Parathyroid adenoma (tissue), 2 donors: Measurements from ENCODE around the gene STRN.

Source experiments
- H2AFZ ChIP-seq: fragments of 300-600 bp; sonication (generic); one replicate; pipeline ENCODE4 v1.7.0; 2017; ENCODE audit warnings: antibody characterized with exemption, mild to moderate bottlenecking
- H3K27ac ChIP-seq: fragments of 300-600 bp; sonication (generic); one replicate; pipeline ENCODE4 v1.7.0; 2017
- H3K27me3 ChIP-seq: fragments of 300-600 bp; sonication (generic); one replicate; pipeline ENCODE4 v1.7.0; 2017; ENCODE audit warnings: low read length; ENCODE audit not compliant: control insufficient read depth, insufficient read depth
- H3K36me3 ChIP-seq: fragments of 300-600 bp; sonication (generic); one replicate; pipeline ENCODE4 v1.7.0; 2017; ENCODE audit warnings: low read length; ENCODE audit not compliant: control insufficient read depth, insufficient read depth
- H3K4me1 ChIP-seq: fragments of 300-600 bp; sonication (generic); one replicate; pipeline ENCODE4 v1.7.0; 2017; ENCODE audit warnings: control low read depth
- H3K4me2 ChIP-seq: fragments of 300-600 bp; sonication (generic); one replicate; pipeline ENCODE4 v1.7.0; 2017; ENCODE audit warnings: low read length
- H3K4me3 ChIP-seq: fragments of 300-600 bp; sonication (generic); one replicate; pipeline ENCODE4 v1.7.0; 2017; ENCODE audit warnings: low read depth, low read length
- H3K79me2 ChIP-seq: fragments of 300-600 bp; sonication (generic); one replicate; pipeline ENCODE4 v1.7.0; 2017; ENCODE audit warnings: control low read depth
- H3K9ac ChIP-seq: fragments of 300-600 bp; sonication (generic); one replicate; pipeline ENCODE4 v1.7.0; 2017; ENCODE audit warnings: mild to moderate bottlenecking
- H3K9me3 ChIP-seq: fragments of 300-600 bp; sonication (generic); one replicate; pipeline ENCODE4 v1.7.0; 2017; ENCODE audit warnings: low read length; ENCODE audit not compliant: control insufficient read depth
- TF ChIP-seq, protein P1 (sequence below): fragments of 300-600 bp; sonication (generic); IDR thresholded peaks from one replicate; pipeline ENCODE4 v1.7.0; 2017; ENCODE audit warnings: antibody characterized with exemption, mild to moderate bottlenecking
- donor health status: primary hyperparathyroidism.

Gene STRN

DNA sequence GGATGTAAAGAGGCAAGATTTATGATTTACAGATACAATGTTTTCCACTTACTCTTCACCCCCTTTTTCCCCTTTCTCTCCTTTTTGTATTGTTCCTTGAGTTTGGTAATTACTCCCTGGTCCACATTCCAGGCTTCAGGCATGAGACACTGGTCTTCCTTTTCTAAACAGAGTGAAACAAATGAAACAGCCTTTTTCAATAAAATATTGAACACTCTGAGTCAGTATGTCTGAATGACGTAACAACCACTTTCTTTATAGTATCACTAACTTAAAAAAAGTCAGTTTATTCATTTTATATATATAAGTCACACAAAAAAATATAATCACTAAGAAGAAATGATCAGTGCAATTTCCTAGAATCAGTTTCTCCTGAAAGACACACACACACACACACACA, 79.7 kb downstream of the STRN start:
- Histone ChIP-seq H3K4me3 (no peak overlapping the region), H3K27ac (no peak overlapping the region), H3K4me1 (no peaks in the 10 kb centered on the region), H3K79me2 (no peaks in the 10 kb centered on the region), H3K4me2 (no peak overlapping the region), H3K9me3 (no peaks in the 10 kb centered on the region), H3K27me3 (no peaks in the 10 kb centered on the region), H3K9ac (no peak overlapping the region), H2AFZ (no peak overlapping the region), H3K36me3 (no peaks in the 10 kb centered on the region)
- TF ChIP-seq, protein P1, sequence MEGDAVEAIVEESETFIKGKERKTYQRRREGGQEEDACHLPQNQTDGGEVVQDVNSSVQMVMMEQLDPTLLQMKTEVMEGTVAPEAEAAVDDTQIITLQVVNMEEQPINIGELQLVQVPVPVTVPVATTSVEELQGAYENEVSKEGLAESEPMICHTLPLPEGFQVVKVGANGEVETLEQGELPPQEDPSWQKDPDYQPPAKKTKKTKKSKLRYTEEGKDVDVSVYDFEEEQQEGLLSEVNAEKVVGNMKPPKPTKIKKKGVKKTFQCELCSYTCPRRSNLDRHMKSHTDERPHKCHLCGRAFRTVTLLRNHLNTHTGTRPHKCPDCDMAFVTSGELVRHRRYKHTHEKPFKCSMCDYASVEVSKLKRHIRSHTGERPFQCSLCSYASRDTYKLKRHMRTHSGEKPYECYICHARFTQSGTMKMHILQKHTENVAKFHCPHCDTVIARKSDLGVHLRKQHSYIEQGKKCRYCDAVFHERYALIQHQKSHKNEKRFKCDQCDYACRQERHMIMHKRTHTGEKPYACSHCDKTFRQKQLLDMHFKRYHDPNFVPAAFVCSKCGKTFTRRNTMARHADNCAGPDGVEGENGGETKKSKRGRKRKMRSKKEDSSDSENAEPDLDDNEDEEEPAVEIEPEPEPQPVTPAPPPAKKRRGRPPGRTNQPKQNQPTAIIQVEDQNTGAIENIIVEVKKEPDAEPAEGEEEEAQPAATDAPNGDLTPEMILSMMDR: no peak

DNA sequence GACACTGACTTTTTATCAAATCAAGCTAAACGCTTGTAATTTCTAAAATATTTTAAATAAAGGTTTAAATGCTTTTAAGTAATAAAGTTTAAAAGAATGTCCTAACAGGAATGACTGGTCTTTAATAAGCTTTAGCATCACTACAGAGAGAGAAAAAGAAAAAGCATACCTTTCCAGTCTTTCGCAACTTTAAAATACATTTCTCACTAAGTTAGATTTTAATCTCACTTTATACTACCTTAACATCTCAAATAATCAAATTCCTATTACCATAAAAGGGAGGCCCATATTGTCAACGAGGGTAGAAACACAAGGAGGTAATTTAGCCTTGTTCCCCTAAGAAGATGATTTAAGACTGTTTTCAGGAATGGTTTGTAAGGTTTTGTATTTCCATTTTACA, 80.7 kb downstream of the STRN start:
- H3K79me2 ChIP-seq: no peaks in the 10 kb centered on the region
- H3K27ac ChIP-seq: no peak overlapping the region
- no peak overlapping the region for H3K4me2 ChIP-seq
- no peaks in the 10 kb centered on the region for H3K9me3 ChIP-seq
- H3K27me3 ChIP-seq: no peaks in the 10 kb centered on the region
- H3K4me3 ChIP-seq: no peak overlapping the region
- TF ChIP-seq, protein P1: no peak
- H3K36me3 ChIP-seq: no peaks in the 10 kb centered on the region
- no peak overlapping the region for H2AFZ ChIP-seq
- no peak overlapping the region for H3K9ac ChIP-seq
- H3K4me1 ChIP-seq: no peaks in the 10 kb centered on the region

DNA sequence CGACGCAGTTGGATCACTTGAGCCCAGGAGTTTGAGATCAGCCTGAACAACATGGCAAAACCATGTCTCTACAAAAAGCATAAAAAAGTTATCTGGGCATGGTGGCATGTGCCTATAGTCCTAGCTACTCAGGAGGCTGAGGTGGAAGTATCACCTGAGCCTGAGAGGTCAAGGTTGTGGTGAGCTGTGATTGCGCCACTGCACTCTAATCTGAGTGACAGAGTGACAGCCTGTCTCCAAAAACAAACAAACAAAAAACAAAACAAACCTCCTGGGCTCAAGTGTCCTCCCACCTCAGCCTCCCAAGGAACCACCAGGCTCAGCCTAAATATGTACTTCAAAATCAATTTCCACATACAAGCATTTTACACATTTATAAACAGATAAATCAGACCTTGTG, 83.8 kb downstream of the STRN start:
- no peaks in the 10 kb centered on the region for H3K4me1 ChIP-seq
- H3K4me3 ChIP-seq: no peak overlapping the region
- H3K9ac ChIP-seq: no peak overlapping the region
- H3K9me3 ChIP-seq: no peaks in the 10 kb centered on the region
- H3K4me2 ChIP-seq: no peak overlapping the region
- H3K27me3 ChIP-seq: no peaks in the 10 kb centered on the region
- no peak overlapping the region for H2AFZ ChIP-seq
- TF ChIP-seq, protein P1: no peak
- H3K36me3 ChIP-seq: no peaks in the 10 kb centered on the region
- no peaks in the 10 kb centered on the region for H3K79me2 ChIP-seq
- H3K27ac ChIP-seq: no peak overlapping the region

DNA sequence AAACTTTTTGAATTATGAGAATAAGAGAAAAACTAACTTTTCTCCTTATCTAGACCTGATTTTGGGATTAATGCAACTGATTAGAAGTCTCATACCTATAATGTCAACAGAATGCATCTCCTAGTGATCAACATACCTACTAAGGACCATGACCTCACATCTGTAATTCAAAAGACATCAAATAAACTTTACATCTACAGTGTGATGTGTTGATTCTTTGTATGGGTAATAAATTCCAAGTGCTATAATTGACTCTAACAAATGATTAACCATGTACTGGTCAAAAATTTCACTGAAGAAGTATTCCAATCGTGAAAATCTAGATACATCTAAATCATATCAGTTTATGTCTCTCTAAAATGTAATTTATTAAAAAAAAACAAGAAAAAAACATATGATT, 84.5 kb downstream of the STRN start:
- Histone ChIP-seq H3K9me3 (no peaks in the 10 kb centered on the region), H3K4me1 (no peaks in the 10 kb centered on the region), H3K36me3 (no peaks in the 10 kb centered on the region), H3K27me3 (no peaks in the 10 kb centered on the region), H3K4me3 (no peak overlapping the region), H3K9ac (no peak overlapping the region), H3K27ac (no peak overlapping the region), H3K79me2 (no peaks in the 10 kb centered on the region), H2AFZ (no peak overlapping the region), H3K4me2 (no peak overlapping the region)
- TF ChIP-seq, protein P1: no peak

DNA sequence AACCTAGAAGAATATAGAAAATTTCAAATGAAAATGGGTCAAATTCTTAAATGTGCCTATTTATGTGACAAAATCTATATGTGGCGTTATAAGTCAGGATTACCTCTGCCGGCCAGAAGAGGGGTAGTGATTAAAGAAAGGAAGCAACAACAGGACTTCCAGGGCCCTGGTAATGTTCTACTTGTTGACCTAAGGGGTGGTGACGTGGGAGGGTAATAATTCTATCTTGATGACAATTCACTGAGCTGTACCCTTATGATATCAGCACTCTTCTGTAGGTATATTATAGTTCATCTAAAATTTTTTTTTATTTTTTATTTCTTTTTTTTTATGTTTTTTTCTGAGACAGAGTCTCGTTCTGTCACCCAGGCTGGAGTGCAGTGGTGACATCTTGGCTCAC, 87.9 kb downstream of the STRN start:
- H3K36me3 ChIP-seq: peaks cover 3% of the 10 kb centered on the region

More for the DNA sequence above, 87.9 kb downstream of the STRN start:
- no peaks in the 10 kb centered on the region for H3K79me2 ChIP-seq
- no peaks in the 10 kb centered on the region for H3K27me3 ChIP-seq
- no peak overlapping the region for H2AFZ ChIP-seq
- no peak overlapping the region for H3K27ac ChIP-seq
- H3K4me3 ChIP-seq: no peak overlapping the region
- no peaks in the 10 kb centered on the region for H3K4me1 ChIP-seq
- H3K9ac ChIP-seq: no peak overlapping the region
- TF ChIP-seq, protein P1: no peak
- H3K9me3 ChIP-seq: no peaks in the 10 kb centered on the region
- no peak overlapping the region for H3K4me2 ChIP-seq
